WTC11 (cell line): ENCODE measurements around the gene INPP5E. TPM values are rescaled to one million over a fixed set of nuclear protein-coding genes. Genes with fewer than 3 reads are reported as not detected.

Experiments
- ATAC-seq: fragments of 200-7000 bp; cut with Tn5 transposase; 2 replicates; pipeline ENCODE4 v1.10.0; 2021; ENCODE audit warnings: mild to moderate bottlenecking, moderate library complexity
- CTCF ChIA-PET: fragments of 300-600 bp; sonication (Branson Sonifier 250); formaldehyde crosslinking; loops from one replicate; lab custom pipeline; 2021; ENCODE audit warnings: antibody characterized with exemption; lab: Charles Lee
- POLR2A ChIA-PET: fragments of 350-600 bp; sonication (Branson Sonifier 250); formaldehyde crosslinking; loops from one replicate; lab custom pipeline; 2021; ENCODE audit warnings: antibody characterized with exemption; lab: Charles Lee
- DNase-seq: peaks from one replicate; pipeline ENCODE4 v3.0.0; 2021; ENCODE audit warnings: low spot score
- H3K27ac Mint-ChIP-seq: 2 replicates; pipeline ENCODE4 v1.8.0; 2021; ENCODE audit warnings: mixed read lengths
- H3K27me3 Mint-ChIP-seq: 2 replicates; pipeline ENCODE4 v1.8.0; 2021; ENCODE audit warnings: low read depth, mild to moderate bottlenecking, moderate library complexity, mixed read lengths
- H3K36me3 Mint-ChIP-seq: 2 replicates; pipeline ENCODE4 v1.8.0; 2021; ENCODE audit warnings: mixed read lengths
- H3K4me1 Mint-ChIP-seq: 2 replicates; pipeline ENCODE4 v1.8.0; 2022; ENCODE audit warnings: mixed read lengths
- H3K4me3 Mint-ChIP-seq: 2 replicates; pipeline ENCODE4 v1.8.0; 2021; ENCODE audit warnings: mild to moderate bottlenecking, moderate library complexity, mixed read lengths
- H3K9me3 Mint-ChIP-seq: 2 replicates; pipeline ENCODE4 v1.8.0; 2021; ENCODE audit warnings: mixed read lengths
- AR ChIP-seq: fragments of 250-450 bp; sonication (Bioruptor Pico); IDR thresholded peaks from 2 replicates; pipeline ENCODE4 v1.9.0; 2021; ENCODE audit warnings: mild to moderate bottlenecking
- ARID4B ChIP-seq: sonication (generic); formaldehyde crosslinking; IDR thresholded peaks from 2 replicates; pipeline ENCODE4 v1.8.0; 2023; ENCODE audit warnings: missing genetic modification reagents, mild to moderate bottlenecking, borderline replicate concordance
- ATF2 ChIP-seq: sonication (generic); formaldehyde crosslinking; IDR thresholded peaks from 2 replicates; pipeline ENCODE4 v1.8.1; 2022; ENCODE audit warnings: low read depth, missing genetic modification reagents, borderline replicate concordance
- CBFB ChIP-seq: sonication (generic); formaldehyde crosslinking; IDR thresholded peaks from 2 replicates; pipeline ENCODE4 v1.8.1; 2022; ENCODE audit warnings: mild to moderate bottlenecking, low read depth, missing genetic modification reagents
- CDX4 ChIP-seq: fragments of 250-450 bp; sonication (Bioruptor Pico); IDR thresholded peaks from 2 replicates; pipeline ENCODE4 v1.9.0; 2021; ENCODE audit warnings: moderate library complexity, mild to moderate bottlenecking, inconsistent platforms, borderline replicate concordance
- E2F1 ChIP-seq: sonication (generic); formaldehyde crosslinking; IDR thresholded peaks from 2 replicates; pipeline ENCODE4 v1.8.0; 2022; ENCODE audit warnings: mild to moderate bottlenecking, missing genetic modification reagents
- FOXJ3 ChIP-seq: sonication (generic); formaldehyde crosslinking; IDR thresholded peaks from 2 replicates; pipeline ENCODE4 v1.9.0; 2021; ENCODE audit warnings: missing genetic modification reagents, mild to moderate bottlenecking, borderline replicate concordance
- NFE2L1 ChIP-seq: sonication (generic); formaldehyde crosslinking; IDR thresholded peaks from 2 replicates; pipeline ENCODE4 v1.8.1; 2023; ENCODE audit warnings: missing genetic modification reagents
- RORB ChIP-seq: fragments of 250-450 bp; sonication (Bioruptor Pico); IDR thresholded peaks from 2 replicates; pipeline ENCODE4 v1.9.0; 2021; ENCODE audit warnings: mild to moderate bottlenecking
- ZNF232 ChIP-seq: sonication (generic); formaldehyde crosslinking; IDR thresholded peaks from 2 replicates; pipeline ENCODE4 v1.8.0; 2022; ENCODE audit warnings: mild to moderate bottlenecking, missing genetic modification reagents
- ZNF423 ChIP-seq: fragments of 250-450 bp; sonication (Bioruptor Pico); IDR thresholded peaks from 2 replicates; pipeline ENCODE4 v2.1.2; 2022; ENCODE audit warnings: mild to moderate bottlenecking, moderate library complexity
- ZNF532 ChIP-seq: fragments of 250-450 bp; sonication (Bioruptor Pico); IDR thresholded peaks from 2 replicates; pipeline ENCODE4 v1.9.0; 2021; ENCODE audit warnings: mild to moderate bottlenecking, borderline replicate concordance
- ZNF671 ChIP-seq: fragments of 250-450 bp; sonication (Bioruptor Pico); IDR thresholded peaks from 2 replicates; pipeline ENCODE4 v1.8.0; 2021; ENCODE audit warnings: mild to moderate bottlenecking
- total RNA-seq: library from RNA; stranded (reverse); gene quantifications from 3 replicates; pipeline ENCODE4 v1.2.3, GENCODE V29; 2021

The INPP5E gene
- total RNA-seq, 1 experiment from 2014 or later, result 24.0 TPM

- TF ChIP-seq CBFB (CRISPR knock-in tag), result no peak
- TF ChIP-seq ZNF671 (CRISPR knock-in tag), result no peak
- TF ChIP-seq E2F1, result no peak
- ChIA-PET CTCF (no interaction called here), POLR2A (no interaction called here)
- H3K36me3 Mint-ChIP-seq, result peaks cover 75% of the 10 kb centered on the region
- H3K4me3 Mint-ChIP-seq, result no peak overlapping the region
- no peaks in the 10 kb centered on the region for H3K9me3 Mint-ChIP-seq
- H3K4me1 Mint-ChIP-seq, result no peaks in the 10 kb centered on the region
- H3K27me3 Mint-ChIP-seq, result no peaks in the 10 kb centered on the region
- ATAC-seq (no peak), DNase-seq (no peak)
- peak overlapping the region; percentile 41; the same call in 1 of the 2 replicates for H3K27ac Mint-ChIP-seq
Measured at GRCh38 chr9:136455043-136456002, 15.7 kb upstream of the INPP5E start.

GRCh38 chr9:136454026-136454796 lies 14.6 kb upstream of the INPP5E start:
- ChIA-PET POLR2A (no interaction called here), CTCF (interaction anchor here (1.1 kb wide), 1 partner anchor 15 kb away, joined by 3 read pairs; no protein-coding TSS in a partner anchor)
- TF ChIP-seq CDX4 (CRISPR knock-in tag), result no peak
- TF ChIP-seq ZNF532 (CRISPR knock-in tag), result no peak
- no peak for TF ChIP-seq AR (CRISPR knock-in tag)
- no peak for TF ChIP-seq NFE2L1 (CRISPR knock-in tag)
- 0 out of 2 replicates have a peak overlapping the region, but pooled peaks have one; percentile 41 for H3K27ac Mint-ChIP-seq
- ATAC-seq (no peak), DNase-seq (no peak)
- no peaks in the 10 kb centered on the region for H3K9me3 Mint-ChIP-seq
- no peaks in the 10 kb centered on the region for H3K4me1 Mint-ChIP-seq
- H3K4me3 Mint-ChIP-seq, result no peak overlapping the region
- H3K36me3 Mint-ChIP-seq, result peaks cover 75% of the 10 kb centered on the region
- H3K27me3 Mint-ChIP-seq, result no peaks in the 10 kb centered on the region

GRCh38 chr9:136453326-136453725 lies 13.7 kb upstream of the INPP5E start:
- no peak overlapping the region for H3K4me3 Mint-ChIP-seq
- peak overlapping the region; percentile 36 for H3K27ac Mint-ChIP-seq
- H3K4me1 Mint-ChIP-seq, result no peaks in the 10 kb centered on the region
- ChIA-PET POLR2A (no interaction called here), CTCF (interaction anchor here (1.1 kb wide), 1 partner anchor 15 kb away, joined by 3 read pairs; no protein-coding TSS in a partner anchor)
- no peaks in the 10 kb centered on the region for H3K9me3 Mint-ChIP-seq
- peaks cover 66% of the 10 kb centered on the region for H3K36me3 Mint-ChIP-seq
- DNase-seq, result no peak
- no peak for ATAC-seq
- no peaks in the 10 kb centered on the region for H3K27me3 Mint-ChIP-seq
- TF ChIP-seq ZNF232 (CRISPR knock-in tag) (no peak), FOXJ3 (CRISPR knock-in tag) (no peak), ZNF423 (CRISPR knock-in tag) (no peak), ATF2 (CRISPR knock-in tag) (no peak), RORB (CRISPR knock-in tag) (no peak), ARID4B (CRISPR knock-in tag) (no peak)
